DND-41 (cell line): Measurements from ENCODE around the gene AUTS2.

Source experiments
- CTCF ChIP-seq: IDR thresholded peaks from 2 replicates; pipeline ENCODE4 v1.5.1; 2012; ENCODE audit warnings: borderline replicate concordance, low read length, moderate library complexity, mild to moderate bottlenecking; ENCODE audit not compliant: poor library complexity, severe bottlenecking; ENCODE audit errors: extremely low read depth
- EZH2 ChIP-seq: IDR thresholded peaks from 3 replicates; pipeline ENCODE4 v1.6.1; 2012; ENCODE audit warnings: borderline replicate concordance, low read depth, mild to moderate bottlenecking, moderate library complexity, low read length, inconsistent platforms; ENCODE audit not compliant: severe bottlenecking

- peak; percentile 75 for TF ChIP-seq CTCF
- TF ChIP-seq EZH2 = no peak
Observed at GRCh38 chr7:69932034-69932628, 333.9 kb downstream of the AUTS2 start.
